SU-DHL-6 (cell line): ENCODE measurements around the gene SNX4.

ENCODE experiments used
- CTCF ChIP-seq: fragments of 200-600 bp; sonication (generic); IDR thresholded peaks from one replicate; pipeline ENCODE4 v1.5.1; 2017; ENCODE audit warnings: antibody characterized with exemption, mild to moderate bottlenecking, low read length, moderate library complexity; ENCODE audit not compliant: insufficient read depth, poor library complexity, severe bottlenecking
- EZH2phosphoT487 ChIP-seq: fragments of 200-600 bp; sonication (generic), shearing (Covaris generic); conservative IDR thresholded peaks from 2 replicates; pipeline ENCODE4 v1.6.1; 2018; ENCODE audit warnings: mild to moderate bottlenecking, antibody characterized with exemption, low read length, moderate library complexity, mixed read lengths

- TF ChIP-seq EZH2phosphoT487 (no peak), CTCF (no peak)
Observed at GRCh38 chr3:125528920-125529319, 8.9 kb upstream of the SNX4 start.
